HepG2 (cell line): Measurements from ENCODE around the gene ESM1. TPM values are rescaled to one million over a fixed set of nuclear protein-coding genes. Genes with fewer than 3 reads are reported as not detected.

Source experiments
- ATAC-seq: fragments of 200-7000 bp; cut with Tn5 transposase; 3 replicates; pipeline ENCODE4 v1.9.1; 2020; ENCODE audit warnings: mild to moderate bottlenecking, moderate library complexity
- BruUV-seq: library from RNA; stranded (reverse); fragments of 400-500 nt; replicated peaks from 2 replicates; lab custom pipeline; 2021; lab: Mats Ljungman, UMichigan
- CTCF ChIA-PET: fragments of 300-600 bp; formaldehyde crosslinking; extraction: SDS; loops from one replicate; lab custom pipeline; 2021; ENCODE audit warnings: low total read pairs, inconsistent platforms, low intra/inter-chr PET ratio; lab: Yijun Ruan, JAX
- POLR2A ChIA-PET: fragments of 350-600 bp; sonication (Branson Sonifier 250); formaldehyde crosslinking; loops from one replicate; lab custom pipeline; 2020; ENCODE audit warnings: antibody characterized with exemption, inconsistent platforms; lab: Yijun Ruan, JAX
- DNase-seq: peaks from one replicate; pipeline ENCODE4 v3.0.0-alpha.2; 2015; ENCODE audit warnings: low spot score
- FAIRE-seq: peaks from 3 replicates; lab custom pipeline; 2011; peaks lifted over from hg19 to GRCh38; lab: Jason Lieb, UNC
- H2AFZ ChIP-seq: one replicate; pipeline ENCODE4 v1.6.1; 2011; ENCODE audit warnings: low read length, inconsistent platforms
- H3K27ac ChIP-seq: fragments of 300-600 bp; 3 replicates; pipeline ENCODE4 v1.8.0; 2011; ENCODE audit warnings: mixed run types, mild to moderate bottlenecking, mixed read lengths, low read length, inconsistent platforms; ENCODE audit not compliant: insufficient read depth; ENCODE audit errors: extremely low read length
- H3K27me3 ChIP-seq, 2 experiments: fragments of 200-600 bp in 1 of 2; 2 replicates in 1 of 2; 3 replicates in 1 of 2; pipeline versions ENCODE4 v1.6.0 to v1.8.0; 2011; ENCODE audit warnings: low read length in 2 of 2, mild to moderate bottlenecking in 2 of 2, moderate library complexity in 2 of 2, inconsistent platforms in 1 of 2; ENCODE audit not compliant: insufficient read depth in 2 of 2, control insufficient read depth in 1 of 2
- H3K36me3 ChIP-seq, 2 experiments: fragments of 200-600 bp in 1 of 2; replicated peaks in 1 of 2; 2 replicates in 1 of 2; 3 replicates in 1 of 2; pipeline versions ENCODE4 v1.5.1 to v1.8.0; 2011; ENCODE audit warnings: low read length in 2 of 2, inconsistent platforms in 1 of 2; ENCODE audit not compliant: insufficient read depth in 2 of 2, control insufficient read depth in 1 of 2
- H3K4me1 ChIP-seq: 2 replicates; pipeline ENCODE4 v1.5.1; 2012; ENCODE audit warnings: low read length, inconsistent platforms; ENCODE audit not compliant: insufficient read depth
- H3K4me2 ChIP-seq: 2 replicates; pipeline ENCODE4 v1.6.0; 2011; ENCODE audit warnings: low read depth, low read length, inconsistent platforms
- H3K4me3 ChIP-seq, 3 experiments: fragments of 200-600 bp in 1 of 3; sonication (generic), shearing (Covaris generic) in 1 of 3; replicated peaks in 1 of 3; 2 replicates each; pipeline ENCODE4 v1.5.1; 2011 to 2016; ENCODE audit warnings: low read length in 3 of 3, inconsistent platforms in 2 of 3, low read depth in 2 of 3, mild to moderate bottlenecking in 2 of 3, control low read depth in 1 of 3, mixed read lengths in 1 of 3; ENCODE audit not compliant: insufficient read depth in 1 of 3
- H3K79me2 ChIP-seq: one replicate; pipeline ENCODE4 v1.6.1; 2011; ENCODE audit warnings: low read length, inconsistent platforms; ENCODE audit not compliant: insufficient read depth
- H3K9ac ChIP-seq: 2 replicates; pipeline ENCODE4 v1.6.0; 2011; ENCODE audit warnings: mild to moderate bottlenecking, low read depth, low read length, inconsistent platforms; ENCODE audit not compliant: insufficient read depth
- H3K9me3 ChIP-seq: 2 replicates; pipeline ENCODE4 v1.5.1; 2012; ENCODE audit warnings: mild to moderate bottlenecking, low read length
- H4K20me1 ChIP-seq: 2 replicates; pipeline ENCODE4 v1.6.0; 2011; ENCODE audit warnings: inconsistent platforms, mild to moderate bottlenecking, low read length, moderate library complexity; ENCODE audit not compliant: insufficient read depth
- ARHGAP35 ChIP-seq: sonication (generic); formaldehyde crosslinking; IDR thresholded peaks from 2 replicates; pipeline ENCODE4 v1.9.0; 2022; ENCODE audit warnings: mild to moderate bottlenecking, inconsistent platforms, moderate library complexity, missing genetic modification reagents, borderline replicate concordance
- CBX2 ChIP-seq, 2 experiments: fragments of 200-600 bp in 1 of 2; sonication (generic); formaldehyde crosslinking in 1 of 2; IDR thresholded peaks; 2 replicates each; pipeline versions ENCODE4 v1.7.0 to v1.8.1; 2018 to 2022; ENCODE audit warnings: low read depth in 2 of 2, low read length in 1 of 2, mild to moderate bottlenecking in 1 of 2, missing genetic modification reagents in 1 of 2
- KLF16 ChIP-seq, 2 experiments: sonication (generic) in 1 of 2; formaldehyde crosslinking in 1 of 2; IDR thresholded peaks; 2 replicates each; pipeline versions ENCODE4 v1.6.1 to v1.8.0; 2016 to 2023; ENCODE audit warnings: missing genetic modification reagents in 2 of 2, missing compliant biosample characterization in 1 of 2
- MATR3 ChIP-seq: sonication (generic); formaldehyde crosslinking; IDR thresholded peaks from 2 replicates; pipeline ENCODE4 v1.4.0; 2020; ENCODE audit warnings: missing genetic modification reagents
- MTF1 ChIP-seq: sonication (generic); formaldehyde crosslinking; IDR thresholded peaks from 2 replicates; pipeline ENCODE4 v1.5.0; 2020; ENCODE audit warnings: missing genetic modification reagents
- PHB2 ChIP-seq: fragments of 450-650 bp; IDR thresholded peaks from 2 replicates; pipeline ENCODE4 v1.6.1; 2018; ENCODE audit not compliant: partially characterized antibody
- REXO4 ChIP-seq: sonication (generic); formaldehyde crosslinking; IDR thresholded peaks from 2 replicates; pipeline ENCODE4 v1.8.0; 2022; ENCODE audit warnings: missing genetic modification reagents, mild to moderate bottlenecking, borderline replicate concordance
- SAP130 ChIP-seq: IDR thresholded peaks from 2 replicates; pipeline ENCODE4 v1.6.1; 2016; ENCODE audit warnings: low read depth
- SOX13 ChIP-seq, 3 experiments: fragments of 450-650 bp in 1 of 3; sonication (generic) in 1 of 3; formaldehyde crosslinking in 1 of 3; IDR thresholded peaks in 2 of 3; conservative IDR thresholded peaks in 1 of 3; 2 replicates each; pipeline versions ENCODE4 v1.5.0 to v1.6.1; 2016 to 2020; ENCODE audit warnings: antibody characterized with exemption in 1 of 3, mild to moderate bottlenecking in 1 of 3, missing compliant biosample characterization in 1 of 3, missing genetic modification reagents in 1 of 3, moderate library complexity in 1 of 3
- ZNF205 ChIP-seq: IDR thresholded peaks from 2 replicates; pipeline ENCODE4 v1.6.1; 2018; ENCODE audit warnings: missing biosample characterization, missing genetic modification reagents
- ZNF280B ChIP-seq: sonication (generic); formaldehyde crosslinking; IDR thresholded peaks from 2 replicates; pipeline ENCODE4 v1.5.0; 2020; ENCODE audit warnings: missing genetic modification reagents, mild to moderate bottlenecking, borderline replicate concordance
- ZNF460 ChIP-seq: sonication (generic); formaldehyde crosslinking; IDR thresholded peaks from 2 replicates; pipeline ENCODE4 v1.5.1; 2020; ENCODE audit warnings: missing genetic modification reagents, mild to moderate bottlenecking, borderline replicate concordance
- ZNF777 ChIP-seq: sonication (generic); formaldehyde crosslinking; IDR thresholded peaks from 2 replicates; pipeline ENCODE4 v1.4.0; 2020; ENCODE audit warnings: missing genetic modification reagents
- in situ Hi-C: cut with HindIII; loops from 2 replicates; pipeline ENCODE4 v1.10.0; 2017; ENCODE audit warnings: low pct_unique_long_range_greater_than_20kb; ENCODE audit not compliant: extremely low pct_ligation_motif_present
- intact Hi-C: fragments of 100-400 bp; cut with micrococcal nuclease; formaldehyde crosslinking; loops from one replicate; pipeline ENCODE4 v1.10.0; 2022; ENCODE audit not compliant: unreplicated experiment
- polyA plus RNA-seq, 8 experiments: library from polyadenylated mRNA; depleted of rRNA in 3 of 8; stranded (reverse) in 7 of 8; unstranded in 1 of 8; fragments of >200 nt; fragmentation: Illumina TruSeq in 4 of 8; extraction: Trizol in 4 of 8; gene quantifications; 2 replicates each; pipeline versions ENCODE4 v1.2.1 to v1.2.3, GENCODE V29; 2011 to 2016; ENCODE audit warnings: low read depth in 4 of 8, missing spikeins in 1 of 8, mixed read lengths in 1 of 8; ENCODE audit not compliant: insufficient read depth in 1 of 8
- total RNA-seq, 5 experiments: library from RNA; depleted of rRNA; stranded (reverse); fragments of >200 nt; fragmentation: Illumina TruSeq; extraction: Trizol; gene quantifications; 2 replicates each; pipeline ENCODE4 v1.2.3, GENCODE V29; 2016; ENCODE audit warnings: low read depth in 1 of 5
- TF ChIP-seq, protein P1 (sequence below): sonication (generic); formaldehyde crosslinking; IDR thresholded peaks from 2 replicates; pipeline ENCODE4 v1.4.0; 2020; ENCODE audit warnings: missing genetic modification reagents
- TF ChIP-seq, protein P2 (sequence below): sonication (generic); formaldehyde crosslinking; conservative IDR thresholded peaks from 2 replicates; pipeline ENCODE4 v1.8.0; 2022; ENCODE audit warnings: low read depth, missing genetic modification reagents

ESM1 gene
- total and polyA plus RNA-seq, 2 of the 13 experiments (the other 11 are each of a cell fraction or from before 2014, with no cell fraction given) = not detected

- Histone ChIP-seq H3K9ac (no peak overlapping the region), H3K27ac (no peak overlapping the region), H3K4me3 (no peak overlapping the region), H4K20me1 (no peaks in the 10 kb centered on the region), H3K4me1 (no peaks in the 10 kb centered on the region), H3K4me2 (no peak overlapping the region), H3K9me3 (no peaks in the 10 kb centered on the region), H3K36me3 (no peaks in the 10 kb centered on the region), H3K79me2 (no peaks in the 10 kb centered on the region), H3K27me3 (no peaks in the 10 kb centered on the region), H2AFZ (no peak overlapping the region)
- intact Hi-C loops (no loop called here), in situ Hi-C loops (no loop called here)
- ATAC-seq (no peak), FAIRE-seq (no peak), DNase-seq (no peak)
- BruUV-seq = no TSS peak
- CTCF ChIA-PET = no interaction called here
- POLR2A ChIA-PET = no interaction called here
- TF ChIP-seq SAP130 (CRISPR knock-in tag) = no peak
- TF ChIP-seq ARHGAP35 = no peak
- TF ChIP-seq, protein P1, sequence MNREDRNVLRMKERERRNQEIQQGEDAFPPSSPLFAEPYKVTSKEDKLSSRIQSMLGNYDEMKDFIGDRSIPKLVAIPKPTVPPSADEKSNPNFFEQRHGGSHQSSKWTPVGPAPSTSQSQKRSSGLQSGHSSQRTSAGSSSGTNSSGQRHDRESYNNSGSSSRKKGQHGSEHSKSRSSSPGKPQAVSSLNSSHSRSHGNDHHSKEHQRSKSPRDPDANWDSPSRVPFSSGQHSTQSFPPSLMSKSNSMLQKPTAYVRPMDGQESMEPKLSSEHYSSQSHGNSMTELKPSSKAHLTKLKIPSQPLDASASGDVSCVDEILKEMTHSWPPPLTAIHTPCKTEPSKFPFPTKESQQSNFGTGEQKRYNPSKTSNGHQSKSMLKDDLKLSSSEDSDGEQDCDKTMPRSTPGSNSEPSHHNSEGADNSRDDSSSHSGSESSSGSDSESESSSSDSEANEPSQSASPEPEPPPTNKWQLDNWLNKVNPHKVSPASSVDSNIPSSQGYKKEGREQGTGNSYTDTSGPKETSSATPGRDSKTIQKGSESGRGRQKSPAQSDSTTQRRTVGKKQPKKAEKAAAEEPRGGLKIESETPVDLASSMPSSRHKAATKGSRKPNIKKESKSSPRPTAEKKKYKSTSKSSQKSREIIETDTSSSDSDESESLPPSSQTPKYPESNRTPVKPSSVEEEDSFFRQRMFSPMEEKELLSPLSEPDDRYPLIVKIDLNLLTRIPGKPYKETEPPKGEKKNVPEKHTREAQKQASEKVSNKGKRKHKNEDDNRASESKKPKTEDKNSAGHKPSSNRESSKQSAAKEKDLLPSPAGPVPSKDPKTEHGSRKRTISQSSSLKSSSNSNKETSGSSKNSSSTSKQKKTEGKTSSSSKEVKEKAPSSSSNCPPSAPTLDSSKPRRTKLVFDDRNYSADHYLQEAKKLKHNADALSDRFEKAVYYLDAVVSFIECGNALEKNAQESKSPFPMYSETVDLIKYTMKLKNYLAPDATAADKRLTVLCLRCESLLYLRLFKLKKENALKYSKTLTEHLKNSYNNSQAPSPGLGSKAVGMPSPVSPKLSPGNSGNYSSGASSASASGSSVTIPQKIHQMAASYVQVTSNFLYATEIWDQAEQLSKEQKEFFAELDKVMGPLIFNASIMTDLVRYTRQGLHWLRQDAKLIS (CRISPR knock-in tag) = no peak
- TF ChIP-seq PHB2 = no peak
- no peak for TF ChIP-seq MATR3 (CRISPR knock-in tag)
- no peak for TF ChIP-seq REXO4 (CRISPR knock-in tag)
- TF ChIP-seq KLF16 (CRISPR knock-in tag; IDR thresholded peaks at IDR 0.05) = no peak
- no peak for TF ChIP-seq ZNF777
- no peak for TF ChIP-seq ZNF460
- TF ChIP-seq SOX13 (IDR thresholded peaks at IDR 0.05) = no peak
- no peak for TF ChIP-seq SOX13 (CRISPR knock-in tag; conservative IDR thresholded peaks at IDR 0.05 in 1 of 2, IDR thresholded peaks at IDR 0.05 in 1 of 2)
- no peak for TF ChIP-seq MTF1
- TF ChIP-seq, protein P2, sequence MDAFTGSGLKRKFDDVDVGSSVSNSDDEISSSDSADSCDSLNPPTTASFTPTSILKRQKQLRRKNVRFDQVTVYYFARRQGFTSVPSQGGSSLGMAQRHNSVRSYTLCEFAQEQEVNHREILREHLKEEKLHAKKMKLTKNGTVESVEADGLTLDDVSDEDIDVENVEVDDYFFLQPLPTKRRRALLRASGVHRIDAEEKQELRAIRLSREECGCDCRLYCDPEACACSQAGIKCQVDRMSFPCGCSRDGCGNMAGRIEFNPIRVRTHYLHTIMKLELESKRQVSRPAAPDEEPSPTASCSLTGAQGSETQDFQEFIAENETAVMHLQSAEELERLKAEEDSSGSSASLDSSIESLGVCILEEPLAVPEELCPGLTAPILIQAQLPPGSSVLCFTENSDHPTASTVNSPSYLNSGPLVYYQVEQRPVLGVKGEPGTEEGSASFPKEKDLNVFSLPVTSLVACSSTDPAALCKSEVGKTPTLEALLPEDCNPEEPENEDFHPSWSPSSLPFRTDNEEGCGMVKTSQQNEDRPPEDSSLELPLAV (CRISPR knock-in tag) = no peak
- no peak for TF ChIP-seq ZNF280B (CRISPR knock-in tag)
- no peak for TF ChIP-seq CBX2 (IDR thresholded peaks at IDR 0.05; ENCODE audit: low read depth, low read length)
- TF ChIP-seq CBX2 (CRISPR knock-in tag; IDR thresholded peaks at IDR 0.05; ENCODE audit: low read depth) = no peak
- no peak for TF ChIP-seq ZNF205 (CRISPR knock-in tag)
Measured at GRCh38 chr5:54956922-54957321, 28.5 kb downstream of the ESM1 start.
